Suppressor macrophage treated with lipopolysaccharide for 1 hour (primary cell): ENCODE results near the gene STUM.

Experiments
- DNase-seq, 3 donors: peaks; one replicate each; pipeline ENCODE4 v3.0.0-alpha.2; 2020 to 2022

STUM gene

GRCh38 chr1:226642421-226642820, 93.9 kb downstream of the STUM start:
- DNase-seq, result no peak

DNA sequence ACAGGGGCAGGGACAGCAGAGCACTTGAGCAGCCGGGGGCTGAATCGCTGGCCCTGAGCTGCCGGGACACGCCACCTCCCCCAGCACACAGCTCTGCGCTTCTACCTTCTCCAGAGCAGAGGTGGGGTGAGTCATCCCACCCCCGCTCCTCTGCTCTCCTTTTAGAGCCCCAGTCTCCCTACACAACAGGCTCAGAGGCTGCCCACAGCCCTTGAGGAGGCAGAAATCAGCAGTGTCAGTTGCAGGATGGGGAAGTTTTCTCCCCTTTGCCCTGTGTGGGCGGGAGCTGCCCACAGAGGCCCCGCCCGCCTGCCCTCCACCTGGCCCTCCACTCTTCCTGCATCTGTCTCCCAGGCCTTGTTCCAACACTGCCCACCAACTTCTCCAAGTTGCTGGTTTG, 94.6 kb downstream of the STUM start:
- peak; percentile 84 to 89 (median 85) for DNase-seq

- peak; percentile 66 to 73 (median 72) for DNase-seq
Observed at GRCh38 chr1:226643611-226644540, 95.3 kb downstream of the STUM start.

DNA sequence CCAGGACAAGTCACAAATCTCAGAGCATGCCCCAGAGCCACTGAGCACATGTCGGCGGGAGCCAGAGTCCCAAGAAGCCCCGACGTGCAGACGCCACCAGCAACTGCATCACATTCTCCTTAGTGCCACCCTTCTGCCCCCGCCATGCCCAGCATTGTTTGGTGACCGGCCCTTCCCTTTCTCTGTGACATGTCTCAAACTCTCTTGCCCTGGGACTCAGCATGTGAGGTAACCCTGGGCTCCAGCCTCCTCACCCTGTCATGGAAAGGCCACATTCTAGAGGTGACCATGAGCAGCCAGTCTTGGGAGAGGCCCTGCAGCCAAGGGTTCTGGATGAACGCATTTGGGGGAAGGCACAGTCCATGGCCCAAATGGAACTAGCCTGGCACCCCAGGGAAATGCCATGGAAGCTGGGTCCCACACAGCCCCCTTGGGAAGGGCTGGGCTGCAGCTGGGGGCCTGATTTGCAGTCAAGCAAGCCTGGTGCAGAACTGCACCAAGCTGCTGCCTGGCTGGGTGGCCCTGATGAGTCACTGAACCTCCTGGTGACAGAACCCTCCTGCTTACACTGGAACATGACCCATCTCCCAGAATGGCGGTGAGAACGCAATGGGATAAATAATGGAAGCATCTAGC, 96.1 kb downstream of the STUM start:
- DNase-seq, result peak; percentile 48 to 55 (median 53)

- no peak for DNase-seq
Observed at GRCh38 chr1:226645279-226645976, 96.9 kb downstream of the STUM start.

DNA sequence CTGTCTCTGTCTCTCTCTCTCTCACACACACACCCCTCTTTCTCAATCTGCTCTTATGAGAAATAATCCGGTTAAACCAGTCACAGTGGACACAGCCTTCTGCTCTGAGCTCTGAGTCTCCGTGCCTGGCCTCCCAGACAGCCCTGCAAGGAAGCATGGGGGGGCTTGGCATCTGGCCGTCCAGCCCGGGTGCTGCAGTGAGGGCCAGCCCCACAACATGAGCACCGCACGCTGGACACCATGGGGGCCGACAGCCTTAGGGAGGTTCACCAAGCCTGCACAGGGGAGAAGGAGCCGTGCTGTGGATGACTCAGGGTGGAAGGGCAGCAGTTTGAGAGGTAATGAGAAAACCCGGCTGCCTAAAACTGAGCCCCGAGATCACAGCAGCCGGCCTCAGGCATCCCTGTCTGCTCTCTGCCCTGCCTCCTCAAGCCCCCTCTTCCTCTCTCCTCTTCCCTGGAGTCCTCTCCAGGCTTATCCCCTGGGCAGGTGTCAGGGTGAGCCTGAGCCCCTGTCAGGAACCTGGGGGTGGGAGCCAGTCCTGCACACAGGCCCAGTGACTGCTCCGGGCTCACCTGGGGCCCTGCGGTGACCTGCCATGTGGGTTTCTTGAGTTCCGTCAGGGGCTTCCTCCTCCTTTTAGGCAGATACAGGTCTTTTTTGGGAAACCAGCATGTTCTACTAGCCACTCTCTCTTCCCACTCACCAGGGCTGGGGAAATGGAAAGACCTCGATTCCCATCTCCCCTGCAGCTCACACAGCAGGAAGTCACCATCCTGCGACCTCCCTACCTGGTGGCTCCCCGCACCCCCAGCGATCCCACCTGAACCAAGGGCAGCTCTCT, 97.7 kb downstream of the STUM start:
- DNase-seq, result peak in 1 of 3 donors; percentile 1

- DNase-seq, result no peak
Observed at GRCh38 chr1:226646870-226647449, 98.4 kb downstream of the STUM start.

GRCh38 chr1:226647719-226648118, 99.2 kb downstream of the STUM start:
- DNase-seq, result no peak

DNA sequence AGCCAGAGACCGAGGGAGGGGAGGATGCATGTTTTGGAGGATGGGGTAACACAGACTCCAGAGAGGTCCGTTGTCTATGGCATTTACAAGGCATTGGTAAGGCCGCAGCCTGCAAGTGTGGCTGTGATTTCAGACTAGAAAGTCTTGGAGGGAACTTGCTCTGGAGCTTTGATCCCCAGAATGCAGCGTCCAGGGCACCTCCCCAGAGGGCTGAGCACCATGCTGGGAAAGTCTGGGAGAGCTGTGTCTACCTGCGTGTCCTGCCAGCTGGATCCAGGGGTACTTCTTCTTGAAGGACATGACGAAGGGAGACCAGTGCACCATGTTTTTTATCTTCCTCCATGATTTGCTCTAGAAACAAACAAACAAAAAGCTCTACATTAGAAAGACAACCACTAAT, 99.9 kb downstream of the STUM start:
- DNase-seq, result no peak

DNA sequence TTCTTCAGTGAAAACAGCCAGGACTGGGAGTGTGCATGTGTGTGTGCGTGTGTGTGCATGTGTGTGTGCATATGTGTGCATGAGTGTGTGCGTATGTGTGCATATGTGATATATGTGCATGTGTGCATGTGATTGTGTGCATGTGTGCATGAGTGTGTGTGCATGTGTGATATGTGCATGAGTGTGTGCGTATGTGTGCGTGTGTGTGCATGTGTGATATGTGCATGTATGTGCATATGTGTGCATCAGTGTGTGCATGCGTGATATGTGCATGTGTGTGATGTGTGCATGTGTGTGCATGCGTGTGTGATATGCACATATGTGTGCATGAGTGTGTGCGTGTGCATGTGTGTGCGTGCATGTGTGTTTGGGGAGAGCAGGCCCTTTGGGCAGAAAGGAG, 100.7 kb downstream of the STUM start:
- DNase-seq, result no peak

GRCh38 chr1:226649780-226650179, 101.2 kb downstream of the STUM start:
- peak in 1 of 3 donors; percentile 42 for DNase-seq

- peak; percentile 78 to 90 (median 83) for DNase-seq
Observed at GRCh38 chr1:226650236-226650841, 101.8 kb downstream of the STUM start.

DNA sequence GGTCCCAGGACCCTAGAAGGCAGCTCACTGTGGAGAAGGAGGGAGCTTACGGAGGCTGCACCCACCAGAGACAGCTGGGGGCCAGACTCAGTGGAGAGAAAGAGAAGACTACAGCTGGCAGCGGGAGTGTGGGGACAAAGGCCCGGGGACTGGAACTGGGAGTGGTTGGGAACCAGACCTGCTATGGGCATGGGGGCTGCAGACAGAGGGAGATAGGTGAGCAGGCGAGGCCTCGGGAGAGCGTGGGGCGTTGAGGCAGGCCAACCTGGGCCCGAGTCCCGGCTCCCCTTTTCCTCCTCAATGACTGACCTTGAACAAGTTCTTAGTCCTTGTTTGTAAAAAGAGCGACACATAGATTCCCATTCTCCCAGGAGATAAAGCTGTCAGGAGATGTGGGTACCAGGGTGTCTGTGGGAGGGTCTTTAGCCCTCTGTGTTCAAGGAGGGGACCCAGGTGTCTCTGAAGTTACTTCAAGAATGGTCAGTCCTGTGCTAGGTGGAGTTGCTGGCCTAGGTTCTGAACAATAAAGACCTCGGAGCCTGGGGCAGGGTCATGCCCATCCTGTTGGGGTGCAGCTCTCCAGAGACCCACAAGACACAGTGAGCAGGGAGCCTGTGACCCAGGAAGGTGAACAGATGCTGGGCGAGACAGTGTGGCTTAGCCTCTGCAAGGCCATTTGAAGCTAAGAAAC, 102.6 kb downstream of the STUM start:
- no peak for DNase-seq

DNA sequence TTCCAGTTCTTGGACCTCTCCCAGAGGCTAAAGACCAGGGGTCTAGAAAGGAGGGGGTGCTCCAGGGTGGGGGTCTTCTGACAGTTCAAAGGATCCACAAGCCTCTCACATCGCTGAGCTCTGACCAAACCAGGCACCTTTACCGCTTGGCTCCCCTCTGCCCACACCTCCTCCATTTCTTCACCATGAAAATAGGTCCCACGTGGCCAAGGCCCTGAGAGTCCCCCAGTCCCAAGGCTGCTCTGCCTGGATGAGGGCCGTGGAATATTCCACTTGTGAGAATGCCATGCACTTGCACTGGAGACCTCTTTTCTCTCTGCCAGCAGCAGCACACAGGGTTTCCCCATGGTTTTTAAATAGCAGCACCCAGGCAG, 103.2 kb downstream of the STUM start:
- DNase-seq, result no peak

DNA sequence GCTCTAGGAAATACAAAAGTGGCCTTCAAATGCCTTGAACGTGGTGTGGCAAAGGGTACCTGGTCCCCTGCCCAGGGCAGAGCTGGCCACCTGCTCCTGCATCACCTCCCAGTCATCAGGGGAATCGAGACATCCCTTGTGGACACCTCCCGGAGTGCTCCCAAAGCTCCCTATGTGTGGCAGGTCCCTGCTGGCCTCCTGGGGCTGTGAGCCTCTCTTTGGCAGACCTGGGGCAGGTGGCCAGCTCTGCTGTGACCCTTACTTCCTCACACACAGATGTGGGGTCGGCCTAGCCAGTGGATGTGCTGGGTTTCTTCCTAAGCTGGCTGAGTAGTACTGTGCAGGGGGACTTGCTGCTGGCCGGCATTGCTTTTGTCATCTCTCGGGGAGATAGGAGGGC, 104.0 kb downstream of the STUM start:
- DNase-seq, result no peak

DNA sequence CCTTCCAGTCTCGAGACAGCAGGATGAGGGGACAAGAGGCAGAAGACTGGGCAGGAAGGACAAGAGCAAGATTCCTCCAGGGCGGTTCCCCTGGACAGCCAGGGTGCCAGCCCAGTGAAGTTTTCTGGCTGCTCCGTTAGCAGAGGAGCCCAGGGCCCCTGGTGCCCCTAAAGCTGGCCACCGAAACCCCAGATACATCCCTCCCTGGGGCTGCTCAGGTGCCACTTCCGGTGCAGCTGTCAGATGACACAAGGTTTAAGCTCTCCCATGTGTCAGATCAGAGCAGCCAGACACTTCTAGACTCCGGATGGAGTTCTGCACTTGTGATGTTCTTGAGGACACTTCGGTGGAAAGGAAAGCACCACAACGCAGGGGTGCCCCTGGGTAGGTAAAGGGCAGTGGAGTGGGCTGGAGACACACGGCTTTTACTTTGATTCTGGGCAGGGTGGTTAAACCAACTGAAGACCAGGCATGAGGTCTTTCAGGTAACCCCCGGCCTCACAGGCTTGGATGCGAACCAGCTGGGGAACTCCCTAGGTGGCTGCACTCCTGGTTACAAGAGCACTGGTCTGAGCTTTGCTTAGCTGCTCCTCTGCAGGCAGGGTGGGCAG, 104.9 kb downstream of the STUM start:
- no peak for DNase-seq

DNA sequence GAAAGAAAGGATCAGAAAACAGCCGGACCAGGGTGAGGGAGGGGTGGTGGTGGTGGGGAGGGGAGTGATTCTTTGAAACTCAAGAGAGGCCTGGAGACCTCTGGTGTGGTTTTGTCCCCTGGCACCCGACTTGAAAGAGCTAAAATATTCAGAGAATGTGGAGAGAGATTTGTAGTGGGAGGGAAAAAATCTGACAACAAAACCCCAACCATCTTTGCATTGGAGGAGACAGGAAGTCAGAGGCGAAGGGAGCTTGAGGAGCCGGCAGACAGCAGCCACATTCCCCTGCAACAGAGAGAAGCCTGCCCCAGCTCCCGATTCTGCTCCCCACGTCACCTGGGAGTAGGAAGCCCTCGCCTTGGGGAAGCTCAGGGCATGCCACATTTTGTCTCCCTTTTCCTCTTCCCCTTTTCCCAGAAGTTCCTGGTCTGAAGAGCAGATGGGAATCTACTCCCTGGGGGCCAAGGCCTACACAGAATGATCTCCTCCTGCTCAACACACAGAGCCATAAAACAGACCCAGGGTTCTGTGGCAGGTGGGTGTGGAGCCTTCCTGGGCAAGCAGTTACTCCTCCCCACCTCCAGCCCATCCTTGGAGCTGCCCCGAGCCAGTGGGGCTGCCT, 105.6 kb downstream of the STUM start:
- no peak for DNase-seq

- no peak for DNase-seq
Observed at GRCh38 chr1:226654668-226655055, 106.1 kb downstream of the STUM start.

DNA sequence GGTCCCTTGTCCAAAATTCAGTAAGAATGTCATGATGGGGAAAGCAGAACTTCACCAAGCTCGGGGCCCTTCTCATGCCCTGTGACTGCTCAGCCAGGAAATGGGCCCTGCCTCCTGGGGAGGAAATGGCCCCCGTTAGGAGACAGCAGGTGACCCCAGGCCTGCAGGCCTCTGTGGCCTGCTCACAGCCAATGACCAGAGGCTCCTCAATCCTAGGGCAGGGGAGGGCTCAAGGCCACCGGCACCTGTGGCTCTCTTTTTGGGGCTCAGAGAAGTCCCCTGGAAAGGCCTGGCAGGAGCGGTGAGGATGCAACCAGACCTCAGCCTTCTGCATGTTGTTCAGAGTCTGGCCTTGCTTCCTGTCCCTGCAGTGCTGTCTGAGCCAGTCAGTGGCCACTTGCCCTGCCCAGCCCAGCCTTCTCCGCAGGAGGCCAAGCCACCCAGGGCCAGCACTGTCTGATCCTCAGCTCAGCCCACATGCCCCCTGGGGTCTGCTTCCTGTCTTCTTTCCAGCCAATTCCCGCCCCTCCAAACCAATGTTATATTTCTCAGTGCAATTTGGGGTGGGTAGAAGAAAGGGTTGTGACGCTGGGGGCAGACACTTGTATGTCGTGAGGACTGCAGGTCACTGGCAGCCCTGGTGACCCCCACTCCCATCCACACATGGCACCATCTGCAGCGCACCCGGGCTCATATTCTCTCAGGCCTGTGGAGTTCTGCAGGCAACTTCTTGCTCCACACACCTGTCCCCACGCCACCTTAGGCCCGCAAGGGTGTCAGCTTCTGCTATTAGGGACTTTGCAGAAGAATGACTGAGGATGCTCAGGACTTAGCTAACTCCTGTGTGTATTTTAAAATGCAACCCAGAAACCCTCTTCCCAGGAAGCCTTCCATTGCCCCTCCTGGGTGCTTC, 106.9 kb downstream of the STUM start:
- peak in 2 of 3 donors; percentile 44 to 46 for DNase-seq
